Prostate gland (tissue), 2 donors: ENCODE measurements around the gene PRRG4.

Experiments
- CTCF ChIP-seq, 4 experiments: fragments of 200-600 bp in 2 of 4; fragments of 450-650 bp in 2 of 4; sonication (generic) in 2 of 4; IDR thresholded peaks; 1 replicate in 3 of 4; 2 replicates in 1 of 4; pipeline ENCODE4 v1.5.1; 2016 to 2019; ENCODE audit warnings: antibody characterized with exemption in 4 of 4, mild to moderate bottlenecking in 2 of 4, moderate library complexity in 2 of 4
- POLR2AphosphoS5 ChIP-seq: sonication (generic); formaldehyde crosslinking; IDR thresholded peaks from one replicate; pipeline ENCODE4 v1.6.1; 2017; ENCODE audit warnings: antibody characterized with exemption

- TF ChIP-seq POLR2AphosphoS5 (no peak), CTCF (IDR thresholded peaks at IDR 0.05) (no peak)
Observed at GRCh38 chr11:32891657-32892354, 62.1 kb downstream of the PRRG4 start.
